Astrocyte (in vitro differentiated cells and primary cell): Measurements from ENCODE around the gene UBAC2. TPM values are rescaled to one million over a fixed set of nuclear protein-coding genes. Genes with fewer than 3 reads are reported as not detected.

Source experiments
- DNase-seq: peaks from one replicate; pipeline ENCODE4 v3.0.0-alpha.2; 2010; ENCODE audit warnings: low read depth
- FAIRE-seq: peaks from 2 replicates; lab custom pipeline; 2011; peaks lifted over from hg19 to GRCh38; lab: Jason Lieb, UNC
- H2AFZ ChIP-seq: 2 replicates; pipeline ENCODE4 v1.6.0; 2012; ENCODE audit warnings: low read depth, low read length, inconsistent platforms
- H3K27ac ChIP-seq: 2 replicates; pipeline ENCODE4 v1.5.1; 2011; ENCODE audit warnings: low read depth, low read length, inconsistent platforms
- H3K27me3 ChIP-seq: 2 replicates; pipeline ENCODE4 v1.6.0; 2011; ENCODE audit warnings: low read length, inconsistent platforms; ENCODE audit not compliant: insufficient read depth
- H3K36me3 ChIP-seq: 2 replicates; pipeline ENCODE4 v1.5.1; 2011; ENCODE audit warnings: low read length, inconsistent platforms; ENCODE audit not compliant: insufficient read depth
- H3K4me1 ChIP-seq: 2 replicates; pipeline ENCODE4 v1.5.1; 2011; ENCODE audit warnings: low read length, inconsistent platforms; ENCODE audit not compliant: insufficient read depth
- H3K4me2 ChIP-seq: 2 replicates; pipeline ENCODE4 v1.6.0; 2012; ENCODE audit warnings: low read length, inconsistent platforms
- H3K4me3 ChIP-seq: 2 replicates; pipeline ENCODE4 v1.5.1; 2011; ENCODE audit warnings: low read depth, mild to moderate bottlenecking, low read length, inconsistent platforms; ENCODE audit not compliant: insufficient read depth
- H3K79me2 ChIP-seq: 2 replicates; pipeline ENCODE4 v1.6.0; 2012; ENCODE audit warnings: mild to moderate bottlenecking, low read length, inconsistent platforms; ENCODE audit not compliant: insufficient read depth
- H3K9ac ChIP-seq: 2 replicates; pipeline ENCODE4 v1.6.0; 2012; ENCODE audit warnings: mild to moderate bottlenecking, low read length, inconsistent platforms
- H3K9me3 ChIP-seq: 2 replicates; pipeline ENCODE4 v1.5.1; 2012; ENCODE audit warnings: low read depth, mild to moderate bottlenecking, low read length, inconsistent platforms; ENCODE audit not compliant: insufficient read depth
- H4K20me1 ChIP-seq: 2 replicates; pipeline ENCODE4 v1.6.0; 2012; ENCODE audit warnings: low read length, inconsistent platforms; ENCODE audit not compliant: insufficient read depth
- H3K27ac Mint-ChIP-seq: one replicate; pipeline ENCODE4 v1.8.0; 2021; ENCODE audit warnings: mild to moderate bottlenecking, mixed read lengths; ENCODE audit not compliant: unreplicated experiment
- H3K27me3 Mint-ChIP-seq: one replicate; pipeline ENCODE4 v1.8.0; 2021; ENCODE audit warnings: low read depth, mixed read lengths; ENCODE audit not compliant: unreplicated experiment
- H3K36me3 Mint-ChIP-seq: one replicate; pipeline ENCODE4 v1.8.0; 2021; ENCODE audit warnings: low read depth, mixed read lengths; ENCODE audit not compliant: unreplicated experiment
- H3K4me1 Mint-ChIP-seq: one replicate; pipeline ENCODE4 v1.8.0; 2021; ENCODE audit warnings: low read depth, mixed read lengths; ENCODE audit not compliant: unreplicated experiment
- H3K4me3 Mint-ChIP-seq: one replicate; pipeline ENCODE4 v1.8.0; 2021; ENCODE audit warnings: mild to moderate bottlenecking, moderate library complexity, mixed read lengths; ENCODE audit not compliant: unreplicated experiment
- H3K9me3 Mint-ChIP-seq: one replicate; pipeline ENCODE4 v1.8.0; 2021; ENCODE audit warnings: mild to moderate bottlenecking, mixed read lengths; ENCODE audit not compliant: unreplicated experiment
- EZH2 ChIP-seq: IDR thresholded peaks from 2 replicates; pipeline ENCODE4 v1.6.1; 2012; ENCODE audit warnings: mild to moderate bottlenecking, low read length, inconsistent platforms; ENCODE audit not compliant: insufficient read depth
- total RNA-seq: library from RNA; stranded (reverse); gene quantifications from 2 replicates; pipeline ENCODE4 v1.2.1, GENCODE V29; 2021
- TF ChIP-seq, protein P1 (sequence below): IDR thresholded peaks from 2 replicates; pipeline ENCODE4 v1.5.1; 2011; ENCODE audit warnings: low read depth, mild to moderate bottlenecking, inconsistent platforms, low read length, moderate library complexity; ENCODE audit not compliant: insufficient read depth

Gene UBAC2
- total RNA-seq, 1 donor from 2014 or later = 61.0 TPM

GRCh38 chr13:99363391-99363790, 162.7 kb downstream of the UBAC2 start:
- H3K4me3 ChIP-seq = no peak overlapping the region
- no peaks in the 10 kb centered on the region for H3K27me3 ChIP-seq
- H3K9ac ChIP-seq = no peak overlapping the region
- no peaks in the 10 kb centered on the region for H4K20me1 ChIP-seq
- no peaks in the 10 kb centered on the region for H3K4me1 ChIP-seq
- Mint-ChIP-seq H3K4me1 (peaks cover 6% of the 10 kb centered on the region), H3K4me3 (no peak overlapping the region), H3K9me3 (peaks cover 3% of the 10 kb centered on the region), H3K27ac (no peak overlapping the region), H3K36me3 (peaks cover 20% of the 10 kb centered on the region), H3K27me3 (no peaks in the 10 kb centered on the region)
- no peaks in the 10 kb centered on the region for H3K79me2 ChIP-seq
- H3K9me3 ChIP-seq = no peaks in the 10 kb centered on the region
- H3K4me2 ChIP-seq = no peak overlapping the region
- peaks cover 3% of the 10 kb centered on the region for H3K36me3 ChIP-seq
- DNase-seq = no peak
- FAIRE-seq = no peak
- no peak overlapping the region for H3K27ac ChIP-seq
- no peak overlapping the region for H2AFZ ChIP-seq
- TF ChIP-seq, protein P1, sequence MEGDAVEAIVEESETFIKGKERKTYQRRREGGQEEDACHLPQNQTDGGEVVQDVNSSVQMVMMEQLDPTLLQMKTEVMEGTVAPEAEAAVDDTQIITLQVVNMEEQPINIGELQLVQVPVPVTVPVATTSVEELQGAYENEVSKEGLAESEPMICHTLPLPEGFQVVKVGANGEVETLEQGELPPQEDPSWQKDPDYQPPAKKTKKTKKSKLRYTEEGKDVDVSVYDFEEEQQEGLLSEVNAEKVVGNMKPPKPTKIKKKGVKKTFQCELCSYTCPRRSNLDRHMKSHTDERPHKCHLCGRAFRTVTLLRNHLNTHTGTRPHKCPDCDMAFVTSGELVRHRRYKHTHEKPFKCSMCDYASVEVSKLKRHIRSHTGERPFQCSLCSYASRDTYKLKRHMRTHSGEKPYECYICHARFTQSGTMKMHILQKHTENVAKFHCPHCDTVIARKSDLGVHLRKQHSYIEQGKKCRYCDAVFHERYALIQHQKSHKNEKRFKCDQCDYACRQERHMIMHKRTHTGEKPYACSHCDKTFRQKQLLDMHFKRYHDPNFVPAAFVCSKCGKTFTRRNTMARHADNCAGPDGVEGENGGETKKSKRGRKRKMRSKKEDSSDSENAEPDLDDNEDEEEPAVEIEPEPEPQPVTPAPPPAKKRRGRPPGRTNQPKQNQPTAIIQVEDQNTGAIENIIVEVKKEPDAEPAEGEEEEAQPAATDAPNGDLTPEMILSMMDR = no peak
- no peak for TF ChIP-seq EZH2

DNA sequence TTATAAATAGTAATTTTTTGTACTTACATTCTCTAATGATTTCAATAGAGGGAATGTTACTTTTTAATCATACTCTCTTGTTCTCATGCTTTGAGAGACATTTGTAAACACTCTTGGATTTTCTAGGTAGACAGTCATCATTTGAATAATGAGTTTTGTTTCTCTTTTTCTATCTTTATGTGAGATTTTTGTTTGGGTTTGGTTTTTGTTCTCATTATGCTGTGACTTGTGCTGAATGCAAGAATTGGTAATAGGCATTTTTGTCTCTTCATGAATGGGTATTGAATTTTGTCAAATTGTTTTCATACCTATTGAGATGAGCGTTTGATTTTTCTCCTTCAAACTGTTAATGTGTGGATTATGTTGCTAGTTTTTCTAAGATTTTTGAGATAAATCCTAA, 163.3 kb downstream of the UBAC2 start:
- Histone ChIP-seq H4K20me1 (no peaks in the 10 kb centered on the region), H3K4me1 (no peaks in the 10 kb centered on the region), H3K79me2 (no peaks in the 10 kb centered on the region), H3K4me3 (no peak overlapping the region), H3K27ac (no peak overlapping the region), H3K9ac (no peak overlapping the region), H3K4me2 (no peak overlapping the region), H3K27me3 (no peaks in the 10 kb centered on the region), H3K36me3 (peaks cover 3% of the 10 kb centered on the region), H2AFZ (no peak overlapping the region), H3K9me3 (no peaks in the 10 kb centered on the region)
- TF ChIP-seq, protein P1 = no peak
- TF ChIP-seq EZH2 = no peak
- Mint-ChIP-seq H3K36me3 (peaks cover 20% of the 10 kb centered on the region), H3K27me3 (no peaks in the 10 kb centered on the region), H3K4me1 (peaks cover 6% of the 10 kb centered on the region), H3K9me3 (peaks cover 3% of the 10 kb centered on the region), H3K27ac (no peak overlapping the region), H3K4me3 (no peak overlapping the region)
- no peak for DNase-seq
- FAIRE-seq = no peak

- H3K9me3 ChIP-seq = no peaks in the 10 kb centered on the region
- no peaks in the 10 kb centered on the region for H3K27me3 ChIP-seq
- no peak overlapping the region for H3K27ac ChIP-seq
- no peaks in the 10 kb centered on the region for H3K4me1 ChIP-seq
- H3K36me3 ChIP-seq = peaks cover 5% of the 10 kb centered on the region
- H3K27me3 Mint-ChIP-seq = no peaks in the 10 kb centered on the region
- no peak overlapping the region for H3K27ac Mint-ChIP-seq
- no peak overlapping the region for H3K4me3 ChIP-seq
- no peak overlapping the region for H3K4me2 ChIP-seq
- DNase-seq = no peak
- no peaks in the 10 kb centered on the region for H4K20me1 ChIP-seq
- no peaks in the 10 kb centered on the region for H3K9me3 Mint-ChIP-seq
- no peak for TF ChIP-seq EZH2
- TF ChIP-seq, protein P1 = no peak
- H2AFZ ChIP-seq = no peak overlapping the region
- no peaks in the 10 kb centered on the region for H3K79me2 ChIP-seq
- no peak overlapping the region for H3K9ac ChIP-seq
- no peak overlapping the region for H3K4me3 Mint-ChIP-seq
- peaks cover 6% of the 10 kb centered on the region for H3K4me1 Mint-ChIP-seq
- peaks cover 9% of the 10 kb centered on the region for H3K36me3 Mint-ChIP-seq
- FAIRE-seq = no peak
Measured at GRCh38 chr13:99366075-99366987, 165.7 kb downstream of the UBAC2 start.
